Uterus (tissue), 4 donors: ENCODE measurements around the gene RAD23B. TPM values are rescaled to one million over a fixed set of nuclear protein-coding genes. Genes with fewer than 3 reads are reported as not detected.

ENCODE experiments used
- DNase-seq, 2 donors: peaks; one replicate each; pipeline ENCODE4 v3.0.0-alpha.2; 2019 to 2020
- H3K27ac ChIP-seq, 2 donors: fragments of 200-600 bp; sonication (generic); 1 replicate in 1 of 2; 2 replicates in 1 of 2; pipeline ENCODE4 v1.5.1; 2016 to 2018
- H3K27me3 ChIP-seq, 2 donors: fragments of 200-600 bp; sonication (generic); one replicate each; pipeline ENCODE4 v1.5.1; 2018 to 2019; ENCODE audit warnings: control low read depth in 1 of 2
- H3K36me3 ChIP-seq, 2 donors: fragments of 200-600 bp; sonication (generic); one replicate each; pipeline ENCODE4 v1.5.1; 2019; ENCODE audit warnings: control low read depth in 1 of 2
- H3K4me1 ChIP-seq, 2 donors: fragments of 200-600 bp; sonication (generic); one replicate each; pipeline ENCODE4 v1.5.1; 2018 to 2019; ENCODE audit warnings: control low read depth in 1 of 2
- H3K4me3 ChIP-seq, 2 donors: fragments of 200-600 bp; sonication (generic); 1 replicate in 1 of 2; 2 replicates in 1 of 2; pipeline ENCODE4 v1.5.1; 2018 to 2019; ENCODE audit warnings: mild to moderate bottlenecking in 1 of 2
- H3K9me3 ChIP-seq, 2 donors: fragments of 200-600 bp; sonication (generic); one replicate each; pipeline ENCODE4 v1.5.1; 2019; ENCODE audit warnings: control low read depth in 1 of 2
- CTCF ChIP-seq, 4 experiments: fragments of 200-600 bp in 2 of 4; fragments of 450-650 bp in 2 of 4; sonication (generic) in 2 of 4; IDR thresholded peaks; one replicate each; pipeline ENCODE4 v1.5.1; 2016 to 2019; ENCODE audit warnings: antibody characterized with exemption in 4 of 4, mild to moderate bottlenecking in 2 of 4, moderate library complexity in 1 of 4
- POLR2A ChIP-seq, 2 donors: fragments of 450-650 bp; IDR thresholded peaks; one replicate each; pipeline ENCODE4 v1.6.1; 2016; ENCODE audit warnings: antibody characterized with exemption in 2 of 2, mild to moderate bottlenecking in 1 of 2, moderate library complexity in 1 of 2
- intact Hi-C: fragments of 100-400 bp; cut with DNase I; formaldehyde crosslinking; loops from one replicate; pipeline ENCODE4 v1.15.1; 2023; ENCODE audit warnings: low total_unique reads
- total RNA-seq, 4 donors: library from RNA; depleted of rRNA in 3 of 4; stranded (reverse); fragments of >200 nt in 3 of 4; gene quantifications; one replicate each; pipeline versions ENCODE4 v1.1.0 to v1.2.4, GENCODE V29; 2014 to 2023
- donor health status: DM: yes; HTN: yes; CAD: no.

Gene RAD23B
- total RNA-seq, 4 donors from 2014 or later: 39.5 to 92.9 (median 63.8) TPM

- Histone ChIP-seq H3K27ac (no peak overlapping the region), H3K4me3 (no peak overlapping the region), H3K9me3 (no peaks in the 10 kb centered on the region), H3K36me3 (no peaks in the 10 kb centered on the region), H3K27me3 (no peaks in the 10 kb centered on the region), H3K4me1 (no peaks in the 10 kb centered on the region)
- no peak for TF ChIP-seq CTCF (IDR thresholded peaks at IDR 0.05)
- TF ChIP-seq POLR2A (IDR thresholded peaks at IDR 0.05): no peak
- no peak for DNase-seq
- intact Hi-C loops: no loop called here
These were observed 62.2 kb downstream of the RAD23B start for GRCh38 chr9:107345327-107345726.

- TF ChIP-seq POLR2A (IDR thresholded peaks at IDR 0.05) (no peak), CTCF (IDR thresholded peaks at IDR 0.05) (no peak)
- no peak overlapping the region for H3K27ac ChIP-seq
- no peak for DNase-seq
- H3K9me3 ChIP-seq: no peaks in the 10 kb centered on the region
- intact Hi-C loops: no loop called here
- no peaks in the 10 kb centered on the region for H3K36me3 ChIP-seq
- H3K4me1 ChIP-seq: no peaks in the 10 kb centered on the region
- H3K4me3 ChIP-seq: no peak overlapping the region
- no peaks in the 10 kb centered on the region for H3K27me3 ChIP-seq
These were observed 65.8 kb downstream of the RAD23B start for GRCh38 chr9:107348836-107349235.

DNA sequence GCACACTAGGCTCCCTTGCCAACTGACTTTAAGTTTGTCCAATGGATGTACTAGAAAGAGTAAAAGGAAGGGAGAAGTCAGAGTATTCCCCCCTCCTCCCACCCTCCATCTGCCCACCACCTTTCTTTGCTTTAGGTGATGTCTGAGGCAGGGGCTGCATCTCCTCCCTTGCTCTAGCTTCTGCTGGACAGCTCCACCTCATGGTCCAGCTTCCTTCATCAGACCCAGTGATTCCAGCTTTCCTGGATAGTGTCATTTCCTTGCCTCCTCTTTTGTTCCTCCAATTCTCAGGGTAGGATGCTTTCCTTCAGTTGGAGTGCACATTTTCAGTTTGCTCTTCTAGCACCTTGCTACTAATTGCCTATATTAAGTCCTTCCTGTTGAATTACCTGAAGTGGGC, 67.4 kb downstream of the RAD23B start:
- DNase-seq: no peak
- Histone ChIP-seq H3K4me1 (no peaks in the 10 kb centered on the region), H3K36me3 (no peaks in the 10 kb centered on the region), H3K9me3 (no peaks in the 10 kb centered on the region), H3K4me3 (no peak overlapping the region), H3K27me3 (no peaks in the 10 kb centered on the region), H3K27ac (no peak overlapping the region)
- no peak for TF ChIP-seq POLR2A (IDR thresholded peaks at IDR 0.05)
- intact Hi-C loops: no loop called here

DNA sequence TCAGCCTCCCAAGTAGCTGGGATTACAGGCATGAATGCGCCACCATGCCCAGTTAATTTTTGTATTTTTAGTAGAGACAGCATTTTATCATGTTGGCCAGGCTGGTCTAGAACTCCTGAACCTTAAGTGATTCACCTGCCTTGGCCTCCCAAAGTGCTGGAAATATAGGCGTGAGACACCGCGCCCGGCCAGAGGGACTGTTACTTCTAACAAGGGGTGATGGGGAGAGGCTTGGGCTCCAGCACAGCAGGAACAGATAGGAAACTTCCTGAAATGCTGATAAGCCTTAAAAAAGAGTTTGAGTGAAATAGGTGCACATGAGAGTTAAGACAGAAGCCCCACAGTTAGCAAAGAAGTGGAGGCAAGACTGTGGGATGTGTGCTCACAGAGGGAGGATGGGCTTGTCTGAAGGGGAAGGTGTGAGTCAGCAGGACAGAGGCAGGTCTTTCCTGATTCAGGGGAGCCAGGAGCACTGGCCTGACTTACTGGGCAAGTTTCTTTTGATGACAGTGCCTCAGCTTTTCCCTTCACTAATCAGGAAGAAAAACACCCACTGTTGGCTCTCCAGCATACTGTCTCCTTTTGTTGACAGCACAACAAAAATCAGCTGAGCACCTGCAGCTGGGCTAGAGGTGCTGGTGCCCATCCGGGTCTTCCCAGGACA, 68.4 kb downstream of the RAD23B start:
- Histone ChIP-seq H3K4me3 (no peak overlapping the region), H3K4me1 (no peaks in the 10 kb centered on the region), H3K27ac (no peak overlapping the region), H3K27me3 (no peaks in the 10 kb centered on the region), H3K36me3 (no peaks in the 10 kb centered on the region), H3K9me3 (no peaks in the 10 kb centered on the region)
- intact Hi-C loops: no loop called here
- TF ChIP-seq CTCF (IDR thresholded peaks at IDR 0.05): no peak
- TF ChIP-seq POLR2A (IDR thresholded peaks at IDR 0.05): no peak
- DNase-seq: no peak

GRCh38 chr9:107355394-107355793, 72.3 kb downstream of the RAD23B start:
- Histone ChIP-seq H3K27ac (no peak overlapping the region), H3K4me3 (no peak overlapping the region), H3K9me3 (no peaks in the 10 kb centered on the region), H3K4me1 (no peaks in the 10 kb centered on the region), H3K36me3 (no peaks in the 10 kb centered on the region), H3K27me3 (no peaks in the 10 kb centered on the region)
- no peak for TF ChIP-seq POLR2A (IDR thresholded peaks at IDR 0.05)
- TF ChIP-seq CTCF (IDR thresholded peaks at IDR 0.05): no peak
- DNase-seq: no peak
- intact Hi-C loops: no loop called here

DNA sequence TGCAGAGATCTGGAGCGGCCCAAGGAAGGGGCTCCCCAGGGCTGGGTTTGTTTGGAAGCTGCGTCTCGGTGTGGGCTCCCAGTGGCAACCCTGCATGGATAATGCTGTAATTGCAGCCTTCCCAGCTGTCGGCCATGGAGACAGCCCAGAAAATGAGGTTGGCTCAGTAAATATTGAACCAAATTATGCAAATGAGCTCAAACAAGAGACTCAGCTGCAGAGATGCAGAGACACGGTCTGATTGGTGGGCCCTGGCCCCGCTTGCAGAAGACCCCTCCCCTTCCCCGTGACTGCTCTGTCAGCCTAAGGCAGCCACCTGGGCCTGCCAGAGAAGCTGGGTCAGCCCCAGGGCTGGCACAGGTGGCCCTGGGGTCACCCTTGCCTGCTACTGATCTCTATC, 75.9 kb downstream of the RAD23B start:
- no peak overlapping the region for H3K4me3 ChIP-seq
- no peak overlapping the region for H3K27ac ChIP-seq
- DNase-seq: no peak
- TF ChIP-seq CTCF (IDR thresholded peaks at IDR 0.05): no peak
- TF ChIP-seq POLR2A (IDR thresholded peaks at IDR 0.05): no peak
- H3K36me3 ChIP-seq: no peaks in the 10 kb centered on the region
- intact Hi-C loops: no loop called here
- H3K27me3 ChIP-seq: no peaks in the 10 kb centered on the region
- H3K9me3 ChIP-seq: no peaks in the 10 kb centered on the region
- no peaks in the 10 kb centered on the region for H3K4me1 ChIP-seq
